GM12878 (cell line): ENCODE data around the gene IDI2. TPM values are rescaled to one million over a fixed set of nuclear protein-coding genes. Genes with fewer than 3 reads are reported as not detected.

Experiments
- BCLAF1 ChIP-seq: fragments of 450-650 bp; IDR thresholded peaks from 2 replicates; pipeline ENCODE4 v1.6.1; 2017; ENCODE audit warnings: antibody characterized with exemption, mild to moderate bottlenecking, moderate library complexity
- CHD1 ChIP-seq: IDR thresholded peaks from 2 replicates; pipeline ENCODE4 v1.6.1; 2012; ENCODE audit warnings: low read depth, low read length, improper control_type of control experiment
- CREM ChIP-seq: IDR thresholded peaks from 2 replicates; pipeline ENCODE4 v1.6.1; 2014; ENCODE audit warnings: antibody characterized with exemption, low read depth
- E2F8 ChIP-seq: fragments of 450-650 bp; IDR thresholded peaks from 2 replicates; pipeline ENCODE4 v1.6.1; 2018; ENCODE audit warnings: mild to moderate bottlenecking, low read depth, moderate library complexity; ENCODE audit not compliant: partially characterized antibody
- E4F1 ChIP-seq: fragments of 450-650 bp; IDR thresholded peaks from 2 replicates; pipeline ENCODE4 v1.6.1; 2018; ENCODE audit warnings: borderline replicate concordance, mild to moderate bottlenecking; ENCODE audit not compliant: partially characterized antibody
- ESRRA ChIP-seq: IDR thresholded peaks from 2 replicates; pipeline ENCODE4 v1.6.1; 2012; ENCODE audit warnings: mild to moderate bottlenecking, low read length, improper control_type of control experiment
- MEF2A ChIP-seq: IDR thresholded peaks from 2 replicates; pipeline ENCODE4 v1.6.1; 2011; ENCODE audit warnings: low read depth, mild to moderate bottlenecking, low read length, moderate library complexity; ENCODE audit not compliant: insufficient read depth
- NFIC ChIP-seq: IDR thresholded peaks from 2 replicates; pipeline ENCODE4 v1.6.1; 2012; ENCODE audit warnings: low read depth, mild to moderate bottlenecking, inconsistent platforms, low read length, moderate library complexity
- NFYA ChIP-seq: IDR thresholded peaks from 2 replicates; pipeline ENCODE4 v1.6.1; 2011; ENCODE audit warnings: low read depth, mild to moderate bottlenecking, low read length, improper control_type of control experiment, borderline replicate concordance
- POLR2AphosphoS5 ChIP-seq: IDR thresholded peaks from 2 replicates; pipeline ENCODE4 v1.6.1; 2011; ENCODE audit warnings: mild to moderate bottlenecking, low read length, inconsistent platforms
- POU2F2 ChIP-seq: IDR thresholded peaks from 3 replicates; pipeline ENCODE4 v1.6.1; 2011; ENCODE audit warnings: low read depth, mild to moderate bottlenecking, low read length, borderline replicate concordance
- STAT1 ChIP-seq: fragments of 450-650 bp; conservative IDR thresholded peaks from 2 replicates; pipeline ENCODE4 v1.6.1; 2014; ENCODE audit warnings: antibody characterized with exemption, mild to moderate bottlenecking
- TBL1XR1 ChIP-seq: IDR thresholded peaks from 2 replicates; pipeline ENCODE4 v1.6.1; 2012; ENCODE audit warnings: low read depth, low read length, improper control_type of control experiment
- YBX1 ChIP-seq: fragments of 450-650 bp; IDR thresholded peaks from 2 replicates; pipeline ENCODE4 v1.6.1; 2016; ENCODE audit warnings: antibody characterized with exemption
- ZNF384 ChIP-seq: IDR thresholded peaks from 2 replicates; pipeline ENCODE4 v1.6.1; 2012; ENCODE audit warnings: low read depth, mild to moderate bottlenecking, low read length, improper control_type of control experiment, borderline replicate concordance
- polyA plus RNA-seq, 11 experiments: library from polyadenylated mRNA; depleted of rRNA in 4 of 11; unstranded in 6 of 11; stranded (reverse) in 5 of 11; fragments of >200 nt; fragmentation: Nextera tagmentation in 4 of 11; fragmentation: Illumina TruSeq in 1 of 11; extraction: Ambion mirVana in 4 of 11; extraction: Trizol in 1 of 11; gene quantifications; 1 replicate in 1 of 11; 2 replicates in 10 of 11; pipeline versions ENCODE4 v1.2.1 to v1.2.3, GENCODE V29; 2011 to 2016; ENCODE audit warnings: inconsistent platforms in 2 of 11, missing spikeins in 2 of 11, low read depth in 1 of 11
- total RNA-seq, 4 experiments: library from RNA; depleted of rRNA in 3 of 4; stranded (reverse); fragments of >200 nt in 3 of 4; fragmentation: Illumina TruSeq in 1 of 4; extraction: Trizol in 1 of 4; gene quantifications; 2 replicates each; pipeline versions ENCODE4 v1.2.1 to v1.2.3, GENCODE V29; 2013 to 2021
- TF ChIP-seq, protein P1 (sequence below): fragments of 450-650 bp; IDR thresholded peaks from 2 replicates; pipeline ENCODE4 v1.6.1; 2017; ENCODE audit warnings: borderline replicate concordance

Gene IDI2
- total and polyA plus RNA-seq, 10 of the 15 experiments (the other 5 are each of a cell fraction or from before 2014, with no cell fraction given), result 0.06 TPM; not detected in 9

DNA sequence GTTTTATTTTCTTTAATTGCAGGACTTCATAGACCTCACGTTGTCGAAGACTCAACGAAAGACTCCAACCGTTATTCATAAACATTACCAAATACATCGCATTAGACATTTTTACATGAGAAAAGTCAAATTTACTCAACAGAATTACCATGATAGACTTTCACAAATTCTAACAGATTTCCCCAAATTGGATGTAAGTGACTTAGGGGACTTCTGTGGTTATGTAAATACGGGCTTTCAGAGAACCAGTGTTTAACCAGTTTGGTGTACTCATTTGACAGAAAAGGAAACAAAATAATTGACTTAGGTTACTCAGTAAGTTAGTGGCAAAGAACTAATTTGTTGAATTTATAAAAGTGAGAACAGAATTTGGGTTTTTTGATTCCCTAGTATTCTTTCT, 33.2 kb downstream of the IDI2 start (continued):
- no peak for TF ChIP-seq E4F1
- TF ChIP-seq YBX1, result no peak
- 0 out of 2 replicates have a peak, but pooled peaks have one; percentile 26 for TF ChIP-seq MEF2A
- TF ChIP-seq CHD1, result no peak
- no peak for TF ChIP-seq TBL1XR1
- TF ChIP-seq, protein P1, sequence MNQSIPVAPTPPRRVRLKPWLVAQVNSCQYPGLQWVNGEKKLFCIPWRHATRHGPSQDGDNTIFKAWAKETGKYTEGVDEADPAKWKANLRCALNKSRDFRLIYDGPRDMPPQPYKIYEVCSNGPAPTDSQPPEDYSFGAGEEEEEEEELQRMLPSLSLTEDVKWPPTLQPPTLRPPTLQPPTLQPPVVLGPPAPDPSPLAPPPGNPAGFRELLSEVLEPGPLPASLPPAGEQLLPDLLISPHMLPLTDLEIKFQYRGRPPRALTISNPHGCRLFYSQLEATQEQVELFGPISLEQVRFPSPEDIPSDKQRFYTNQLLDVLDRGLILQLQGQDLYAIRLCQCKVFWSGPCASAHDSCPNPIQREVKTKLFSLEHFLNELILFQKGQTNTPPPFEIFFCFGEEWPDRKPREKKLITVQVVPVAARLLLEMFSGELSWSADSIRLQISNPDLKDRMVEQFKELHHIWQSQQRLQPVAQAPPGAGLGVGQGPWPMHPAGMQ, result no peak
- no peak for TF ChIP-seq ZNF384
- no peak for TF ChIP-seq CREM
- TF ChIP-seq POLR2AphosphoS5, result no peak
- no peak for TF ChIP-seq E2F8
- TF ChIP-seq POU2F2, result peak; percentile 49; the same call in 1 of the 3 replicates
- TF ChIP-seq STAT1, result no peak
- no peak for TF ChIP-seq NFIC
- TF ChIP-seq BCLAF1, result no peak
- TF ChIP-seq NFYA, result no peak
- TF ChIP-seq ESRRA, result no peak
